ENCODE data around the gene PPP1R13B.

Gene PPP1R13B

DNA sequence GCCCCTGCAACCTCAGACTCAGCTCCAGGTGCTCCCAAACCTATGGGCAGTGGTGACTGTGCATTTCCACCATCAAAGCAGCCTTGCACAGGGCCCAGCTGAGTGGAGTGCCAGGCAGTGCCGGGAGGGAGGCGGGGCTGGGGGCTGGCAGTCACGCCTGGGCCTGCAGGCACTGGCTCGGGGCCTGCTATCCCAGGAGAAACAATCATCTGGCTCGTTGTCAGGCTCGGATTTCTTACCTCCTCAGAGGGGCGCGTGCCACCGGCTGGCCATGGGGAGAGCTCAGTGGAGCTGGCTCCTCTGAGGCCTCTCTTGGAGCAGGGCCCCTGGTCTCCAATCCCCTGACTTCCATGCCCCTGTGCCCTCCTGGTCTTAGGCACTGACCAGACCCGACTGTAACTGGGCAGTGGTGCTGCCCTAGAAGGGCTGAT lies 20.2 kb upstream of the PPP1R13B start:
- POLR2A ChIA-PET: no interaction called here
- no peak overlapping the region for H3K4me3 ChIP-seq (ENCODE audit: low read depth, low read length)
- H3K27ac ChIP-seq (ENCODE audit: extremely low read depth, low read depth, low read length): no peak overlapping the region
- CTCF ChIA-PET: interaction anchor here (1.9 kb wide), 1 partner anchor 33 kb away, joined by 7 read pairs; no protein-coding TSS in a partner anchor
- H3K36me3 ChIP-seq (ENCODE audit: control insufficient read depth in 2 of 2, insufficient read depth in 1 of 2, low read length in 2 of 2): no peaks in the 10 kb centered on the region
- no peaks in the 10 kb centered on the region for H3K9me3 ChIP-seq (ENCODE audit: control insufficient read depth, insufficient read depth, low read depth, low read length)
- TF ChIP-seq SP2 (tag by site-specific recombination; IDR thresholded peaks at IDR 0.05) (0 out of 2 replicates have a peak, but pooled peaks have one; percentile 14), ZIC2 (tag by site-specific recombination; IDR thresholded peaks at IDR 0.05) (peak; percentile 27; the same call in 1 of the 2 replicates), YY2 (tag by site-specific recombination; IDR thresholded peaks at IDR 0.05) (no peak), GLIS2 (tag by site-specific recombination; IDR thresholded peaks at IDR 0.05) (peak; percentile 36), ZBTB8A (tag by site-specific recombination; IDR thresholded peaks at IDR 0.05) (peak; percentile 47; the same call in 1 of the 2 replicates), PRDM10 (tag by site-specific recombination; IDR thresholded peaks at IDR 0.05) (peak; percentile 75), ZNF132 (tag by site-specific recombination; IDR thresholded peaks at IDR 0.05; ENCODE audit: borderline replicate concordance) (no peak), ZBTB48 (tag by site-specific recombination; IDR thresholded peaks at IDR 0.05) (peak; percentile 39; the same call in 1 of the 2 replicates), ZNF335 (tag by site-specific recombination; conservative IDR thresholded peaks at IDR 0.05) (peak; percentile 48; the same call in 1 of the 2 replicates), ZBTB17 (tag by site-specific recombination; IDR thresholded peaks at IDR 0.05) (peak; percentile 47; the same call in 1 of the 2 replicates), SETDB1 (IDR thresholded peaks at IDR 0.05; ENCODE audit: insufficient read length, low read length) (no peak), ZFP3 (tag by site-specific recombination; IDR thresholded peaks at IDR 0.05; ENCODE audit: low read depth) (no peak), ZNF423 (tag by site-specific recombination; IDR thresholded peaks at IDR 0.05) (0 out of 2 replicates have a peak, but pooled peaks have one; percentile 18), GLIS1 (tag by site-specific recombination; IDR thresholded peaks at IDR 0.05) (peak; percentile 91), HOXC10 (CRISPR knock-in tag; IDR thresholded peaks at IDR 0.05) (no peak), SP7 (tag by site-specific recombination; IDR thresholded peaks at IDR 0.05) (peak; percentile 28; the same call in 1 of the 2 replicates), WT1 (tag by site-specific recombination; IDR thresholded peaks at IDR 0.05) (no peak), KLF1 (tag by site-specific recombination; IDR thresholded peaks at IDR 0.05) (peak; percentile 56), KLF9 (tag by site-specific recombination; IDR thresholded peaks at IDR 0.05; ENCODE audit: low read depth) (peak; percentile 42)
- TF ChIP-seq, protein P1, sequence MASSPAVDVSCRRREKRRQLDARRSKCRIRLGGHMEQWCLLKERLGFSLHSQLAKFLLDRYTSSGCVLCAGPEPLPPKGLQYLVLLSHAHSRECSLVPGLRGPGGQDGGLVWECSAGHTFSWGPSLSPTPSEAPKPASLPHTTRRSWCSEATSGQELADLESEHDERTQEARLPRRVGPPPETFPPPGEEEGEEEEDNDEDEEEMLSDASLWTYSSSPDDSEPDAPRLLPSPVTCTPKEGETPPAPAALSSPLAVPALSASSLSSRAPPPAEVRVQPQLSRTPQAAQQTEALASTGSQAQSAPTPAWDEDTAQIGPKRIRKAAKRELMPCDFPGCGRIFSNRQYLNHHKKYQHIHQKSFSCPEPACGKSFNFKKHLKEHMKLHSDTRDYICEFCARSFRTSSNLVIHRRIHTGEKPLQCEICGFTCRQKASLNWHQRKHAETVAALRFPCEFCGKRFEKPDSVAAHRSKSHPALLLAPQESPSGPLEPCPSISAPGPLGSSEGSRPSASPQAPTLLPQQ (tag by site-specific recombination; IDR thresholded peaks at IDR 0.05): 0 out of 2 replicates have a peak, but pooled peaks have one; percentile 37
- TF ChIP-seq, protein P2, sequence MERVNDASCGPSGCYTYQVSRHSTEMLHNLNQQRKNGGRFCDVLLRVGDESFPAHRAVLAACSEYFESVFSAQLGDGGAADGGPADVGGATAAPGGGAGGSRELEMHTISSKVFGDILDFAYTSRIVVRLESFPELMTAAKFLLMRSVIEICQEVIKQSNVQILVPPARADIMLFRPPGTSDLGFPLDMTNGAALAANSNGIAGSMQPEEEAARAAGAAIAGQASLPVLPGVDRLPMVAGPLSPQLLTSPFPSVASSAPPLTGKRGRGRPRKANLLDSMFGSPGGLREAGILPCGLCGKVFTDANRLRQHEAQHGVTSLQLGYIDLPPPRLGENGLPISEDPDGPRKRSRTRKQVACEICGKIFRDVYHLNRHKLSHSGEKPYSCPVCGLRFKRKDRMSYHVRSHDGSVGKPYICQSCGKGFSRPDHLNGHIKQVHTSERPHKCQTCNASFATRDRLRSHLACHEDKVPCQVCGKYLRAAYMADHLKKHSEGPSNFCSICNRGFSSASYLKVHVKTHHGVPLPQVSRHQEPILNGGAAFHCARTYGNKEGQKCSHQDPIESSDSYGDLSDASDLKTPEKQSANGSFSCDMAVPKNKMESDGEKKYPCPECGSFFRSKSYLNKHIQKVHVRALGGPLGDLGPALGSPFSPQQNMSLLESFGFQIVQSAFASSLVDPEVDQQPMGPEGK (tag by site-specific recombination; IDR thresholded peaks at IDR 0.05): peak; percentile 43
- TF ChIP-seq, protein P3, sequence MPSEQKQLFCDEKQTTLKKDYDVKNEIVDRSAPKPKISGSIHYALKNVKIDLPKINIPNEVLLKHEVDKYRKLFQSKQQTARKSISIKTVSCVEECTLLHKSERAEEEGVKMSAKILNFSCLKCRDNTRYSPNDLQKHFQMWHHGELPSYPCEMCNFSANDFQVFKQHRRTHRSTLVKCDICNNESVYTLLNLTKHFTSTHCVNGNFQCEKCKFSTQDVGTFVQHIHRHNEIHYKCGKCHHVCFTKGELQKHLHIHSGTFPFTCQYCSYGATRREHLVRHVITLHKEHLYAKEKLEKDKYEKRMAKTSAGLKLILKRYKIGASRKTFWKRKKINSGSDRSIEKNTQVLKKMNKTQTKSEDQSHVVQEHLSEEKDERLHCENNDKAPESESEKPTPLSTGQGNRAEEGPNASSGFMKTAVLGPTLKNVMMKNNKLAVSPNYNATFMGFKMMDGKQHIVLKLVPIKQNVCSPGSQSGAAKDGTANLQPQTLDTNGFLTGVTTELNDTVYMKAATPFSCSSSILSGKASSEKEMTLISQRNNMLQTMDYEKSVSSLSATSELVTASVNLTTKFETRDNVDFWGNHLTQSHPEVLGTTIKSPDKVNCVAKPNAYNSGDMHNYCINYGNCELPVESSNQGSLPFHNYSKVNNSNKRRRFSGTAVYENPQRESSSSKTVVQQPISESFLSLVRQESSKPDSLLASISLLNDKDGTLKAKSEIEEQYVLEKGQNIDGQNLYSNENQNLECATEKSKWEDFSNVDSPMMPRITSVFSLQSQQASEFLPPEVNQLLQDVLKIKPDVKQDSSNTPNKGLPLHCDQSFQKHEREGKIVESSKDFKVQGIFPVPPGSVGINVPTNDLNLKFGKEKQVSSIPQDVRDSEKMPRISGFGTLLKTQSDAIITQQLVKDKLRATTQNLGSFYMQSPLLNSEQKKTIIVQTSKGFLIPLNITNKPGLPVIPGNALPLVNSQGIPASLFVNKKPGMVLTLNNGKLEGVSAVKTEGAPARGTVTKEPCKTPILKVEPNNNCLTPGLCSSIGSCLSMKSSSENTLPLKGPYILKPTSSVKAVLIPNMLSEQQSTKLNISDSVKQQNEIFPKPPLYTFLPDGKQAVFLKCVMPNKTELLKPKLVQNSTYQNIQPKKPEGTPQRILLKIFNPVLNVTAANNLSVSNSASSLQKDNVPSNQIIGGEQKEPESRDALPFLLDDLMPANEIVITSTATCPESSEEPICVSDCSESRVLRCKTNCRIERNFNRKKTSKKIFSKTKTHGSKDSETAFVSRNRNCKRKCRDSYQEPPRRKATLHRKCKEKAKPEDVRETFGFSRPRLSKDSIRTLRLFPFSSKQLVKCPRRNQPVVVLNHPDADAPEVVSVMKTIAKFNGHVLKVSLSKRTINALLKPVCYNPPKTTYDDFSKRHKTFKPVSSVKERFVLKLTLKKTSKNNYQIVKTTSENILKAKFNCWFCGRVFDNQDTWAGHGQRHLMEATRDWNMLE (tag by site-specific recombination; conservative IDR thresholded peaks at IDR 0.05; ENCODE audit: low read depth): no peak
- H3K4me1 ChIP-seq (ENCODE audit: control insufficient read depth, insufficient read depth, low read length): no peaks in the 10 kb centered on the region

All from HEK293 (cell line).